Hepatocyte (in vitro differentiated cells): ENCODE measurements around the gene CERS5. TPM values are rescaled to one million over a fixed set of nuclear protein-coding genes. Genes with fewer than 3 reads are reported as not detected.

ENCODE experiments used
- DNase-seq: peaks from one replicate; pipeline ENCODE4 v3.0.0-alpha.2; 2016; ENCODE audit warnings: low spot score
- H2AFZ ChIP-seq: fragments of 200-600 bp; sonication (generic); 2 replicates; pipeline ENCODE4 v1.6.0; 2016; ENCODE audit warnings: antibody characterized with exemption, mild to moderate bottlenecking
- H3K27ac ChIP-seq: fragments of 200-600 bp; sonication (generic); 2 replicates; pipeline ENCODE4 v1.5.1; 2016; ENCODE audit warnings: mild to moderate bottlenecking
- H3K27me3 ChIP-seq: fragments of 200-600 bp; sonication (generic); 2 replicates; pipeline ENCODE4 v1.6.1; 2016
- H3K36me3 ChIP-seq: fragments of 200-600 bp; sonication (generic); replicated peaks from 2 replicates; pipeline ENCODE4 v1.5.1; 2016; ENCODE audit warnings: low read depth; ENCODE audit not compliant: insufficient read depth
- H3K4me1 ChIP-seq: fragments of 200-600 bp; sonication (generic); 2 replicates; pipeline ENCODE4 v1.5.1; 2016; ENCODE audit warnings: mild to moderate bottlenecking, moderate library complexity; ENCODE audit not compliant: insufficient read depth
- H3K4me2 ChIP-seq: fragments of 200-600 bp; sonication (generic); 2 replicates; pipeline ENCODE4 v1.6.0; 2016
- H3K4me3 ChIP-seq: fragments of 200-600 bp; sonication (generic); 2 replicates; pipeline ENCODE4 v1.5.1; 2016; ENCODE audit warnings: mild to moderate bottlenecking
- H3K79me2 ChIP-seq: fragments of 200-600 bp; sonication (generic); 2 replicates; pipeline ENCODE4 v1.6.0; 2017; ENCODE audit warnings: mild to moderate bottlenecking
- H3K9me2 ChIP-seq: fragments of 200-600 bp; sonication (generic); replicated peaks from 2 replicates; pipeline ENCODE4 v1.6.0; 2017; ENCODE audit warnings: mild to moderate bottlenecking; ENCODE audit not compliant: insufficient read depth
- H3K9me3 ChIP-seq: fragments of 200-600 bp; sonication (generic); 2 replicates; pipeline ENCODE4 v1.5.1; 2016; ENCODE audit warnings: low read depth, mild to moderate bottlenecking
- H4K20me1 ChIP-seq: fragments of 200-600 bp; sonication (generic); 2 replicates; pipeline ENCODE4 v1.6.0; 2016; ENCODE audit warnings: mild to moderate bottlenecking; ENCODE audit not compliant: insufficient read depth, poor library complexity, severe bottlenecking
- EZH2 ChIP-seq: fragments of 200-600 bp; sonication (generic); IDR thresholded peaks from 2 replicates; pipeline ENCODE4 v1.6.1; 2016; ENCODE audit warnings: antibody characterized with exemption, mild to moderate bottlenecking, borderline replicate concordance
- EZH2phosphoT487 ChIP-seq: fragments of 200-600 bp; sonication (generic); IDR thresholded peaks from one replicate; pipeline ENCODE4 v1.6.1; 2018; ENCODE audit warnings: antibody characterized with exemption, mild to moderate bottlenecking, low read depth, moderate library complexity; ENCODE audit not compliant: unreplicated experiment, severe bottlenecking
- WGBS: methylation state at CpG from one replicate; pipeline ENCODE4 v1.1.6; 2016; ENCODE audit warnings: low lambda C conversion rate; ENCODE audit errors: missing lambda C conversion rate; 5-methylcytosine and 5-hydroxymethylcytosine counted together
- polyA plus RNA-seq: library from polyadenylated mRNA; unstranded; fragments of >200 nt; fragmentation: Nextera tagmentation; extraction: Ambion mirVana; gene quantifications from 2 replicates; pipeline ENCODE4 v1.2.1, GENCODE V29; 2016
- total RNA-seq: library from RNA; depleted of rRNA; stranded (reverse); fragments of >200 nt; gene quantifications from 2 replicates; pipeline ENCODE4 v1.2.3, GENCODE V29; 2014
- TF ChIP-seq, protein P1 (sequence below): fragments of 200-600 bp; sonication (generic); IDR thresholded peaks from 2 replicates; pipeline ENCODE4 v1.5.1; 2016; ENCODE audit warnings: antibody characterized with exemption, mild to moderate bottlenecking; ENCODE audit not compliant: poor library complexity

Gene CERS5
- total and polyA plus RNA-seq, 2 experiments from 2014 or later, result 38.8 to 53.3 TPM

DNA sequence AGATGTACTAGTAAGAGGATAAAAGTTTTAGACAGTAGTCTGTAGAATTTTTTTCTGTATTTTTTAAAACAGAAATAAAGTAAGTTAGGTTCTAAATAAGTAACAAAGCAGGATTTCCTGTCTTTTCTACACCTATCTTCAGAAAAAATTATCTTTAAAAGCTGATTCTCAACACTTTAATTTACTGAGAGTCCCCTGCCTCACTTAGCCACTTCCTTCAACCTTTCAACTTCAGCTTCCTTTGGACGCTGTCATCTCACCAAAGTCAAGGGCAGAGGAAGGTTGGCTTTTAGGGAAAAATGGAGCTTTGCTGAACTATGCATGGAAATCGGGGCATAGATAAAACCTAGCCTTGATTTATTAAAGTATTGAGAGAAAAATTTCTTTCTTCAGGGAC is 44.9 kb upstream of the CERS5 start:
- H3K79me2 ChIP-seq, result peaks cover 89% of the 10 kb centered on the region
- peak overlapping the region; percentile 63 for H3K27ac ChIP-seq
- H3K4me1 ChIP-seq, result peaks cover 10% of the 10 kb centered on the region
- no peaks in the 10 kb centered on the region for H3K27me3 ChIP-seq
- no peaks in the 10 kb centered on the region for H4K20me1 ChIP-seq
- no peaks in the 10 kb centered on the region for H3K9me3 ChIP-seq
- H3K9me2 ChIP-seq, result no peaks in the 10 kb centered on the region
- no peak overlapping the region for H3K4me2 ChIP-seq
- 78% methylated on average over 2 of the region's 2 CpGs for WGBS
- TF ChIP-seq EZH2 (no peak), EZH2phosphoT487 (no peak)
- TF ChIP-seq, protein P1, sequence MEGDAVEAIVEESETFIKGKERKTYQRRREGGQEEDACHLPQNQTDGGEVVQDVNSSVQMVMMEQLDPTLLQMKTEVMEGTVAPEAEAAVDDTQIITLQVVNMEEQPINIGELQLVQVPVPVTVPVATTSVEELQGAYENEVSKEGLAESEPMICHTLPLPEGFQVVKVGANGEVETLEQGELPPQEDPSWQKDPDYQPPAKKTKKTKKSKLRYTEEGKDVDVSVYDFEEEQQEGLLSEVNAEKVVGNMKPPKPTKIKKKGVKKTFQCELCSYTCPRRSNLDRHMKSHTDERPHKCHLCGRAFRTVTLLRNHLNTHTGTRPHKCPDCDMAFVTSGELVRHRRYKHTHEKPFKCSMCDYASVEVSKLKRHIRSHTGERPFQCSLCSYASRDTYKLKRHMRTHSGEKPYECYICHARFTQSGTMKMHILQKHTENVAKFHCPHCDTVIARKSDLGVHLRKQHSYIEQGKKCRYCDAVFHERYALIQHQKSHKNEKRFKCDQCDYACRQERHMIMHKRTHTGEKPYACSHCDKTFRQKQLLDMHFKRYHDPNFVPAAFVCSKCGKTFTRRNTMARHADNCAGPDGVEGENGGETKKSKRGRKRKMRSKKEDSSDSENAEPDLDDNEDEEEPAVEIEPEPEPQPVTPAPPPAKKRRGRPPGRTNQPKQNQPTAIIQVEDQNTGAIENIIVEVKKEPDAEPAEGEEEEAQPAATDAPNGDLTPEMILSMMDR, result no peak
- no peak overlapping the region for H3K4me3 ChIP-seq
- no peaks in the 10 kb centered on the region for H3K36me3 ChIP-seq
- DNase-seq, result no peak
- H2AFZ ChIP-seq, result no peak overlapping the region

DNA sequence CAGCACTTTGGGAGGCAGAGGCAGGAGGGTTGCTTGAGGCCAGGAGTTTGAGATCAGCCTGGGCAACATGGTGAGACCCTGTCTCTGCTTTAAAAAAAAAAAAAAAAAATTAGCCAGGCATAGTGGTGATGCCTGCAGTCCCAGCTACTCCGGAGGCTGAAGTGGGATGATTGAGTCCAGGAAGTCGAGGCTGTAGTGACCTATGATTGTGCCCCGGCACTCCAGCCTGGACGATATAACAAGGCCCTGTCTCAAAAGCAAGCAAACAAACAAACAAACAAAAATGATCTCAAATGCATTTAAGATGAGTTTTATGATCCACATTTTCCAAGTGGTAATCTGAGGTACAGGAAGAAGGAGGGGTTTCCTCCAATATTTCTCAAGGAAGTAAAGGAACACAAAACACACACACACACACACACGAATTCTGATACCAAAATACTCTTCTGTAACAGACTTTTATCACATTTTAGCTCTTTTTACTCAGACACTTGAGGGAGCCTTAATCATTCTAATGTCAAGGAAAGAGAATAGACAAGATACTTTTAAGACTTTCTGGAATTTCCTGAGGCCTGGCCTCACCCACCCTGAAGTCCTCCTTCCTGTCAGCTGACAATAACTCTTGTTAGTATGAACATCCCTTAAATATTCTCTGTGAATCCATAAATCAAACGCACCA is 44.4 kb upstream of the CERS5 start:
- no peaks in the 10 kb centered on the region for H3K9me2 ChIP-seq
- no peaks in the 10 kb centered on the region for H3K9me3 ChIP-seq
- peaks cover 87% of the 10 kb centered on the region for H3K79me2 ChIP-seq
- no peak overlapping the region for H3K4me3 ChIP-seq
- no peak for DNase-seq
- peaks cover 10% of the 10 kb centered on the region for H3K4me1 ChIP-seq
- H3K36me3 ChIP-seq, result no peaks in the 10 kb centered on the region
- peak overlapping the region; percentile 63 for H3K27ac ChIP-seq
- H3K27me3 ChIP-seq, result no peaks in the 10 kb centered on the region
- H3K4me2 ChIP-seq, result no peak overlapping the region
- H4K20me1 ChIP-seq, result no peaks in the 10 kb centered on the region
- no peak overlapping the region for H2AFZ ChIP-seq
- WGBS, result 85% methylated on average over 6 of the region's 6 CpGs
- TF ChIP-seq, protein P1, result peak; percentile 8
- TF ChIP-seq EZH2phosphoT487, result no peak

DNA sequence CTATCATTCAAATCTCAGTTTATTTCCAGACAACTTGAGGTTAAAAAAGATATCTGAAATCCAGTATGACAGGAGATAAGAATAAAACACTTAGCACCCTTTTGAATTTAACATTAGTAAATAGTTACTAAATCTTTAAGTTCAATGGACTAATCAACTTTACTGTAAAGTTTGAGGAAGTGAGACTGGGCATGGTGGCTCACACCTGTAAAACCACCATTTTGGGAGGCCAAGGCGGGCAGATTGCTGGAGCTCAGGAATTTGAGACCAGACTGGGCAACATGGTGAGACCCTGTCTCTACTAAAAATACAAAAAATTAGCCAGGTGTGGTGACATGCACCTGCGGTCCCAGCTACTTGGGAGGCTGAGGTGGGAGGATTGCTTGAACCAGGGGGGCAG is 40.3 kb upstream of the CERS5 start:
- Histone ChIP-seq H3K27me3 (no peaks in the 10 kb centered on the region), H4K20me1 (no peaks in the 10 kb centered on the region), H3K79me2 (peaks cover 47% of the 10 kb centered on the region), H2AFZ (no peak overlapping the region), H3K9me3 (no peaks in the 10 kb centered on the region), H3K4me3 (no peak overlapping the region), H3K9me2 (no peaks in the 10 kb centered on the region), H3K4me2 (no peak overlapping the region), H3K4me1 (peaks cover 14% of the 10 kb centered on the region), H3K36me3 (no peaks in the 10 kb centered on the region), H3K27ac (no peak overlapping the region)
- TF ChIP-seq EZH2 (no peak), EZH2phosphoT487 (no peak)
- TF ChIP-seq, protein P1, result no peak
- no peak for DNase-seq
- WGBS, result 95% methylated on average over 2 of the region's 2 CpGs
